GM23338 (cell line): ENCODE results near the gene SLC17A1. TPM values are rescaled to one million over a fixed set of nuclear protein-coding genes. Genes with fewer than 3 reads are reported as not detected.

Experiments used
- ATAC-seq: fragments of 200-7000 bp; cut with Tn5 transposase; 3 replicates; pipeline ENCODE4 v1.9.1; 2020
- DNase-seq: peaks from one replicate; pipeline ENCODE4 v3.0.0-alpha.2; 2015; ENCODE audit warnings: low spot score
- H2AFZ ChIP-seq: fragments of 200-600 bp; sonication (generic); 2 replicates; pipeline ENCODE4 v1.8.0; 2016; ENCODE audit warnings: antibody characterized with exemption, mild to moderate bottlenecking, moderate library complexity
- H3F3A ChIP-seq: fragments of 200-600 bp; sonication (generic); replicated peaks from 2 replicates; pipeline ENCODE4 v1.8.0; 2017; ENCODE audit warnings: antibody characterized with exemption, mixed run types, low read depth
- H3K27ac ChIP-seq: fragments of 200-600 bp; sonication (generic); 2 replicates; pipeline ENCODE4 v1.6.1; 2016; ENCODE audit warnings: low read depth
- H3K27me3 ChIP-seq: fragments of 200-600 bp; sonication (generic); 2 replicates; pipeline ENCODE4 v1.8.0; 2016; ENCODE audit warnings: mild to moderate bottlenecking, mixed run types, moderate library complexity; ENCODE audit not compliant: insufficient read depth
- H3K36me3 ChIP-seq: fragments of 200-600 bp; sonication (generic); 2 replicates; pipeline ENCODE4 v1.8.0; 2016; ENCODE audit warnings: mild to moderate bottlenecking; ENCODE audit not compliant: insufficient read depth
- H3K4me1 ChIP-seq: fragments of 200-600 bp; sonication (generic); 2 replicates; pipeline ENCODE4 v1.8.0; 2016; ENCODE audit warnings: mild to moderate bottlenecking, moderate library complexity; ENCODE audit not compliant: insufficient read depth
- H3K4me2 ChIP-seq: fragments of 200-600 bp; sonication (generic); 2 replicates; pipeline ENCODE4 v1.7.1; 2017; ENCODE audit warnings: mixed run types
- H3K4me3 ChIP-seq: fragments of 200-600 bp; sonication (generic); 2 replicates; pipeline ENCODE4 v1.6.1; 2016; ENCODE audit warnings: mixed run types
- H3K79me2 ChIP-seq: fragments of 200-600 bp; sonication (generic); replicated peaks from 2 replicates; pipeline ENCODE4 v1.8.0; 2017; ENCODE audit warnings: mild to moderate bottlenecking; ENCODE audit not compliant: insufficient read depth
- H3K9me2 ChIP-seq: fragments of 200-600 bp; sonication (generic); 2 replicates; pipeline ENCODE4 v1.8.0; 2017; ENCODE audit not compliant: insufficient read depth
- H4K20me1 ChIP-seq: fragments of 200-600 bp; sonication (generic); replicated peaks from 2 replicates; pipeline ENCODE4 v1.8.0; 2017; ENCODE audit warnings: mild to moderate bottlenecking; ENCODE audit not compliant: insufficient read depth
- H3K27ac Mint-ChIP-seq: 2 replicates; pipeline ENCODE4 v1.8.0; 2020; ENCODE audit warnings: inconsistent platforms, mild to moderate bottlenecking, moderate library complexity, mixed read lengths
- H3K27me3 Mint-ChIP-seq: 3 replicates; pipeline ENCODE4 v1.8.0; 2022; ENCODE audit warnings: low read depth, mild to moderate bottlenecking, moderate library complexity, mixed read lengths, inconsistent platforms; ENCODE audit not compliant: insufficient read depth, poor library complexity
- H3K36me3 Mint-ChIP-seq: 3 replicates; pipeline ENCODE4 v1.8.0; 2021; ENCODE audit warnings: low read depth, mild to moderate bottlenecking, inconsistent platforms, moderate library complexity, mixed read lengths
- H3K4me1 Mint-ChIP-seq: 3 replicates; pipeline ENCODE4 v1.8.0; 2020; ENCODE audit warnings: mild to moderate bottlenecking, inconsistent platforms, mixed read lengths
- H3K4me3 Mint-ChIP-seq: 3 replicates; pipeline ENCODE4 v1.8.0; 2021; ENCODE audit warnings: moderate library complexity, mild to moderate bottlenecking, inconsistent platforms, mixed read lengths
- H3K9me3 Mint-ChIP-seq: 3 replicates; pipeline ENCODE4 v1.8.0; 2020; ENCODE audit warnings: moderate library complexity, mild to moderate bottlenecking, inconsistent platforms, mixed read lengths
- CREB1 ChIP-seq: fragments of 250-450 bp; sonication (Bioruptor Pico); IDR thresholded peaks from 2 replicates; pipeline ENCODE4 v1.5.0; 2020; ENCODE audit warnings: low read depth, mild to moderate bottlenecking, moderate library complexity
- EZH2 ChIP-seq: fragments of 200-600 bp; sonication (generic); IDR thresholded peaks from one replicate; pipeline ENCODE4 v1.8.0; 2017; ENCODE audit warnings: antibody characterized with exemption, mild to moderate bottlenecking, low read depth; ENCODE audit not compliant: unreplicated experiment
- EZH2phosphoT487 ChIP-seq: fragments of 200-600 bp; sonication (generic); IDR thresholded peaks from one replicate; pipeline ENCODE4 v1.8.1; 2018; ENCODE audit warnings: antibody characterized with exemption; ENCODE audit not compliant: unreplicated experiment
- JUNB ChIP-seq: IDR thresholded peaks from one replicate; pipeline ENCODE4 v1.6.1; 2016; ENCODE audit warnings: antibody characterized with exemption; ENCODE audit not compliant: unreplicated experiment
- NANOG ChIP-seq: IDR thresholded peaks from 2 replicates; pipeline ENCODE4 v1.6.1; 2016; ENCODE audit warnings: antibody characterized with exemption, borderline replicate concordance
- POLR2AphosphoS5 ChIP-seq: IDR thresholded peaks from 2 replicates; pipeline ENCODE4 v1.6.1; 2016; ENCODE audit warnings: antibody characterized with exemption, low read depth
- STAT1 ChIP-seq: IDR thresholded peaks from one replicate; pipeline ENCODE4 v1.6.1; 2016; ENCODE audit warnings: antibody characterized with exemption; ENCODE audit not compliant: unreplicated experiment
- ZNF114 ChIP-seq: fragments of 250-450 bp; sonication (Bioruptor Pico); IDR thresholded peaks from 2 replicates; pipeline ENCODE4 v1.5.0; 2020; ENCODE audit warnings: mild to moderate bottlenecking, moderate library complexity
- ZNF331 ChIP-seq: fragments of 250-450 bp; sonication (Bioruptor Pico); IDR thresholded peaks from 2 replicates; pipeline ENCODE4 v1.5.0; 2020; ENCODE audit warnings: low read depth, mild to moderate bottlenecking, moderate library complexity
- polyA plus RNA-seq: library from polyadenylated mRNA; unstranded; fragments of >200 nt; fragmentation: Nextera tagmentation; extraction: Ambion mirVana; gene quantifications from 2 replicates; pipeline ENCODE4 v1.2.1, GENCODE V29; 2016
- total RNA-seq: library from RNA; depleted of rRNA; stranded (reverse); fragments of >200 nt; shearing (Covaris generic); gene quantifications from 2 replicates; pipeline ENCODE4 v1.2.3, GENCODE V29; 2014
- TF ChIP-seq, protein P1 (sequence below): IDR thresholded peaks from one replicate; pipeline ENCODE4 v1.6.1; 2018; ENCODE audit warnings: antibody characterized with exemption; ENCODE audit not compliant: unreplicated experiment
- TF ChIP-seq, protein P2 (sequence below): fragments of 250-450 bp; sonication (Bioruptor Pico); IDR thresholded peaks from 2 replicates; pipeline ENCODE4 v1.5.0; 2020; ENCODE audit warnings: mild to moderate bottlenecking, moderate library complexity
- TF ChIP-seq, protein P3 (sequence below): IDR thresholded peaks from 2 replicates; pipeline ENCODE4 v1.6.1; 2016; ENCODE audit warnings: antibody characterized with exemption
- TF ChIP-seq, protein P4 (sequence below), 2 experiments: fragments of 200-600 bp in 1 of 2; sonication (generic) in 1 of 2; conservative IDR thresholded peaks; 2 replicates each; pipeline versions ENCODE4 v1.5.1 to v1.6.1; 2016 to 2017; ENCODE audit warnings: antibody characterized with exemption in 2 of 2, low read depth in 2 of 2, mild to moderate bottlenecking in 2 of 2, moderate library complexity in 1 of 2

Gene SLC17A1
- total and polyA plus RNA-seq, 2 experiments from 2014 or later, result not detected

DNA sequence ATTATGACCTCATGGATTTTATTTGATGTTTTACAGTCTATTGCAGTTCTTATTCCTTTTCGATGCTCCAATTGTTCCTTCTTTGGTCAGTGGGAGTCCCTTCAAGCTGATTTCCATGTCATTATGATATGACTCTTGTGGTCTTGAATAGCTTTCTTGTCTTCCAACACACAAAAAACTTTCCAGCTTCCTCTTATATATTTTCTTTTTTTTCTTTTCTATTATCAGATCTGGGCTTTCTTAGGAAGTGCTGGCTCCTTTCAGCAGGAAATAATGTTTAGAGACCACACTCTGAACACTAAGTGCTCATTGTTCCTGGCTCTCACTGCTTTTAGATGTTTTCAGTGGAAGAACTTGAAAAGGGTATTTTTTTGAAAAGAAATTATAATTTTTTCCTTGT is 3.1 kb upstream of the SLC17A1 start:
- Histone ChIP-seq H3K4me1 (no peaks in the 10 kb centered on the region), H4K20me1 (no peaks in the 10 kb centered on the region), H2AFZ (no peak overlapping the region), H3F3A (no peaks in the 10 kb centered on the region), H3K4me3 (no peak overlapping the region), H3K36me3 (no peaks in the 10 kb centered on the region), H3K4me2 (no peak overlapping the region), H3K27ac (no peak overlapping the region), H3K79me2 (no peaks in the 10 kb centered on the region), H3K27me3 (no peaks in the 10 kb centered on the region), H3K9me2 (no peaks in the 10 kb centered on the region; the same call in 1 of the 2 replicates)
- Mint-ChIP-seq H3K27me3 (no peaks in the 10 kb centered on the region), H3K27ac (no peak overlapping the region), H3K36me3 (no peaks in the 10 kb centered on the region), H3K9me3 (no peaks in the 10 kb centered on the region), H3K4me1 (peaks cover 2% of the 10 kb centered on the region; the same call in 1 of the 3 replicates), H3K4me3 (no peak overlapping the region)
- TF ChIP-seq, protein P1, sequence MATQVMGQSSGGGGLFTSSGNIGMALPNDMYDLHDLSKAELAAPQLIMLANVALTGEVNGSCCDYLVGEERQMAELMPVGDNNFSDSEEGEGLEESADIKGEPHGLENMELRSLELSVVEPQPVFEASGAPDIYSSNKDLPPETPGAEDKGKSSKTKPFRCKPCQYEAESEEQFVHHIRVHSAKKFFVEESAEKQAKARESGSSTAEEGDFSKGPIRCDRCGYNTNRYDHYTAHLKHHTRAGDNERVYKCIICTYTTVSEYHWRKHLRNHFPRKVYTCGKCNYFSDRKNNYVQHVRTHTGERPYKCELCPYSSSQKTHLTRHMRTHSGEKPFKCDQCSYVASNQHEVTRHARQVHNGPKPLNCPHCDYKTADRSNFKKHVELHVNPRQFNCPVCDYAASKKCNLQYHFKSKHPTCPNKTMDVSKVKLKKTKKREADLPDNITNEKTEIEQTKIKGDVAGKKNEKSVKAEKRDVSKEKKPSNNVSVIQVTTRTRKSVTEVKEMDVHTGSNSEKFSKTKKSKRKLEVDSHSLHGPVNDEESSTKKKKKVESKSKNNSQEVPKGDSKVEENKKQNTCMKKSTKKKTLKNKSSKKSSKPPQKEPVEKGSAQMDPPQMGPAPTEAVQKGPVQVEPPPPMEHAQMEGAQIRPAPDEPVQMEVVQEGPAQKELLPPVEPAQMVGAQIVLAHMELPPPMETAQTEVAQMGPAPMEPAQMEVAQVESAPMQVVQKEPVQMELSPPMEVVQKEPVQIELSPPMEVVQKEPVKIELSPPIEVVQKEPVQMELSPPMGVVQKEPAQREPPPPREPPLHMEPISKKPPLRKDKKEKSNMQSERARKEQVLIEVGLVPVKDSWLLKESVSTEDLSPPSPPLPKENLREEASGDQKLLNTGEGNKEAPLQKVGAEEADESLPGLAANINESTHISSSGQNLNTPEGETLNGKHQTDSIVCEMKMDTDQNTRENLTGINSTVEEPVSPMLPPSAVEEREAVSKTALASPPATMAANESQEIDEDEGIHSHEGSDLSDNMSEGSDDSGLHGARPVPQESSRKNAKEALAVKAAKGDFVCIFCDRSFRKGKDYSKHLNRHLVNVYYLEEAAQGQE, result no peak
- TF ChIP-seq EZH2 (no peak), ZNF331 (CRISPR knock-in tag) (no peak), JUNB (no peak), CREB1 (no peak), POLR2AphosphoS5 (no peak), ZNF114 (no peak), EZH2phosphoT487 (no peak), STAT1 (no peak), NANOG (no peak)
- TF ChIP-seq, protein P2, sequence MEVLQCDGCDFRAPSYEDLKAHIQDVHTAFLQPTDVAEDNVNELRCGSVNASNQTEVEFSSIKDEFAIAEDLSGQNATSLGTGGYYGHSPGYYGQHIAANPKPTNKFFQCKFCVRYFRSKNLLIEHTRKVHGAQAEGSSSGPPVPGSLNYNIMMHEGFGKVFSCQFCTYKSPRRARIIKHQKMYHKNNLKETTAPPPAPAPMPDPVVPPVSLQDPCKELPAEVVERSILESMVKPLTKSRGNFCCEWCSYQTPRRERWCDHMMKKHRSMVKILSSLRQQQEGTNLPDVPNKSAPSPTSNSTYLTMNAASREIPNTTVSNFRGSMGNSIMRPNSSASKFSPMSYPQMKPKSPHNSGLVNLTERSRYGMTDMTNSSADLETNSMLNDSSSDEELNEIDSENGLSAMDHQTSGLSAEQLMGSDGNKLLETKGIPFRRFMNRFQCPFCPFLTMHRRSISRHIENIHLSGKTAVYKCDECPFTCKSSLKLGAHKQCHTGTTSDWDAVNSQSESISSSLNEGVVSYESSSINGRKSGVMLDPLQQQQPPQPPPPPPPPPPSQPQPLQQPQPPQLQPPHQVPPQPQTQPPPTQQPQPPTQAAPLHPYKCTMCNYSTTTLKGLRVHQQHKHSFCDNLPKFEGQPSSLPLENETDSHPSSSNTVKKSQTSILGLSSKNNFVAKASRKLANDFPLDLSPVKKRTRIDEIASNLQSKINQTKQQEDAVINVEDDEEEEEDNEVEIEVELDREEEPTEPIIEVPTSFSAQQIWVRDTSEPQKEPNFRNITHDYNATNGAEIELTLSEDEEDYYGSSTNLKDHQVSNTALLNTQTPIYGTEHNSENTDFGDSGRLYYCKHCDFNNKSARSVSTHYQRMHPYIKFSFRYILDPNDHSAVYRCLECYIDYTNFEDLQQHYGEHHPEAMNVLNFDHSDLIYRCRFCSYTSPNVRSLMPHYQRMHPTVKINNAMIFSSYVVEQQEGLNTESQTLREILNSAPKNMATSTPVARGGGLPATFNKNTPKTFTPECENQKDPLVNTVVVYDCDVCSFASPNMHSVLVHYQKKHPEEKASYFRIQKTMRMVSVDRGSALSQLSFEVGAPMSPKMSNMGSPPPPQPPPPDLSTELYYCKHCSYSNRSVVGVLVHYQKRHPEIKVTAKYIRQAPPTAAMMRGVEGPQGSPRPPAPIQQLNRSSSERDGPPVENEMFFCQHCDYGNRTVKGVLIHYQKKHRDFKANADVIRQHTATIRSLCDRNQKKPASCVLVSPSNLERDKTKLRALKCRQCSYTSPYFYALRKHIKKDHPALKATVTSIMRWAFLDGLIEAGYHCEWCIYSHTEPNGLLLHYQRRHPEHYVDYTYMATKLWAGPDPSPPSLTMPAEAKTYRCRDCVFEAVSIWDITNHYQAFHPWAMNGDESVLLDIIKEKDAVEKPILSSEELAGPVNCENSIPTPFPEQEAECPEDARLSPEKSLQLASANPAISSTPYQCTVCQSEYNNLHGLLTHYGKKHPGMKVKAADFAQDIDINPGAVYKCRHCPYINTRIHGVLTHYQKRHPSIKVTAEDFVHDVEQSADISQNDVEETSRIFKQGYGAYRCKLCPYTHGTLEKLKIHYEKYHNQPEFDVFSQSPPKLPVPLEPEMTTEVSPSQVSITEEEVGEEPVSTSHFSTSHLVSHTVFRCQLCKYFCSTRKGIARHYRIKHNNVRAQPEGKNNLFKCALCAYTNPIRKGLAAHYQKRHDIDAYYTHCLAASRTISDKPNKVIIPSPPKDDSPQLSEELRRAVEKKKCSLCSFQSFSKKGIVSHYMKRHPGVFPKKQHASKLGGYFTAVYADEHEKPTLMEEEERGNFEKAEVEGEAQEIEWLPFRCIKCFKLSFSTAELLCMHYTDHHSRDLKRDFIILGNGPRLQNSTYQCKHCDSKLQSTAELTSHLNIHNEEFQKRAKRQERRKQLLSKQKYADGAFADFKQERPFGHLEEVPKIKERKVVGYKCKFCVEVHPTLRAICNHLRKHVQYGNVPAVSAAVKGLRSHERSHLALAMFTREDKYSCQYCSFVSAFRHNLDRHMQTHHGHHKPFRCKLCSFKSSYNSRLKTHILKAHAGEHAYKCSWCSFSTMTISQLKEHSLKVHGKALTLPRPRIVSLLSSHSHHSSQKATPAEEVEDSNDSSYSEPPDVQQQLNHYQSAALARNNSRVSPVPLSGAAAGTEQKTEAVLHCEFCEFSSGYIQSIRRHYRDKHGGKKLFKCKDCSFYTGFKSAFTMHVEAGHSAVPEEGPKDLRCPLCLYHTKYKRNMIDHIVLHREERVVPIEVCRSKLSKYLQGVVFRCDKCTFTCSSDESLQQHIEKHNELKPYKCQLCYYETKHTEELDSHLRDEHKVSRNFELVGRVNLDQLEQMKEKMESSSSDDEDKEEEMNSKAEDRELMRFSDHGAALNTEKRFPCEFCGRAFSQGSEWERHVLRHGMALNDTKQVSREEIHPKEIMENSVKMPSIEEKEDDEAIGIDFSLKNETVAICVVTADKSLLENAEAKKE (CRISPR knock-in tag), result no peak
- TF ChIP-seq, protein P3, sequence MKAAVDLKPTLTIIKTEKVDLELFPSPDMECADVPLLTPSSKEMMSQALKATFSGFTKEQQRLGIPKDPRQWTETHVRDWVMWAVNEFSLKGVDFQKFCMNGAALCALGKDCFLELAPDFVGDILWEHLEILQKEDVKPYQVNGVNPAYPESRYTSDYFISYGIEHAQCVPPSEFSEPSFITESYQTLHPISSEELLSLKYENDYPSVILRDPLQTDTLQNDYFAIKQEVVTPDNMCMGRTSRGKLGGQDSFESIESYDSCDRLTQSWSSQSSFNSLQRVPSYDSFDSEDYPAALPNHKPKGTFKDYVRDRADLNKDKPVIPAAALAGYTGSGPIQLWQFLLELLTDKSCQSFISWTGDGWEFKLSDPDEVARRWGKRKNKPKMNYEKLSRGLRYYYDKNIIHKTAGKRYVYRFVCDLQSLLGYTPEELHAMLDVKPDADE, result no peak
- TF ChIP-seq, protein P4, sequence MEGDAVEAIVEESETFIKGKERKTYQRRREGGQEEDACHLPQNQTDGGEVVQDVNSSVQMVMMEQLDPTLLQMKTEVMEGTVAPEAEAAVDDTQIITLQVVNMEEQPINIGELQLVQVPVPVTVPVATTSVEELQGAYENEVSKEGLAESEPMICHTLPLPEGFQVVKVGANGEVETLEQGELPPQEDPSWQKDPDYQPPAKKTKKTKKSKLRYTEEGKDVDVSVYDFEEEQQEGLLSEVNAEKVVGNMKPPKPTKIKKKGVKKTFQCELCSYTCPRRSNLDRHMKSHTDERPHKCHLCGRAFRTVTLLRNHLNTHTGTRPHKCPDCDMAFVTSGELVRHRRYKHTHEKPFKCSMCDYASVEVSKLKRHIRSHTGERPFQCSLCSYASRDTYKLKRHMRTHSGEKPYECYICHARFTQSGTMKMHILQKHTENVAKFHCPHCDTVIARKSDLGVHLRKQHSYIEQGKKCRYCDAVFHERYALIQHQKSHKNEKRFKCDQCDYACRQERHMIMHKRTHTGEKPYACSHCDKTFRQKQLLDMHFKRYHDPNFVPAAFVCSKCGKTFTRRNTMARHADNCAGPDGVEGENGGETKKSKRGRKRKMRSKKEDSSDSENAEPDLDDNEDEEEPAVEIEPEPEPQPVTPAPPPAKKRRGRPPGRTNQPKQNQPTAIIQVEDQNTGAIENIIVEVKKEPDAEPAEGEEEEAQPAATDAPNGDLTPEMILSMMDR (conservative IDR thresholded peaks at IDR 0.05; ENCODE audit: low read depth in 2 of 2), result no peak
- DNase-seq, result no peak
- no peak for ATAC-seq
